ENCODE results near the gene SCAP. TPM values are rescaled to one million over a fixed set of nuclear protein-coding genes. Genes with fewer than 3 reads are reported as not detected.

The SCAP gene
- total and polyA plus RNA-seq, 2 donors (not counting 1 experiment from before 2014, with no cell fraction given) = 55.8 to 113 TPM

DNA sequence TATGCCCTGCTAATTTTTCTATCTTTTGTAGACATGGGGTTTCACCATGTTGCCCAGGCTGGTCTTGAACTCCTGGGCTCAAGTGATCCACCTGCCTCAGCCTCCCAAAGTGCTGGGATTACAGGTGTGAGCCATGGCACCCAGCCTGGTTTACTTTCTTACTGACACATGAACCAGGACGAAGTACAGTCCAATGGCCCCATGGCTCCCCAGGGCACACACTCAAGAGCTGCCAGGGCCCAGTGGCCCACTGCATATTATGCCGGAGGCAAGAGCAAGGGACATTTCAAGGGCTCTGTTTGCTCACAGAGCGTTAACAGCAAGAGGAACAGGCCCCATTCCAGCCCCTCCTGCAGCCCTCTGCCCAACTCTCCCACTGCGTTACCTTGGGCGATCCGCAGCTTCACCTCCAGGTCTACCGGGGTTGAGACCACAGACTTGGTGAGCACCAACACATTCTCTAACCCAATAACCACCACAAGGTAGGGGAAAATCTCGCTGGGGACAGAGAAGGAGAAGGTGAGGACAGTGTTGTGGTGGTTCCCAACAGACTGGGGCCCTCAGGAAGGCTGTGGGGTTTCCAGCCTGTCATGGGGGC, 52.1 kb downstream of the SCAP start:
- no peak for DNase-seq
- ChIA-PET CTCF (interaction anchor here (1.1 kb wide), 1 partner anchor 52 kb away, joined by 3 read pairs; the partner anchor contains the start of gene SCAP), POLR2A (no interaction called here)
- Mint-ChIP-seq H3K9me3 (ENCODE audit: insufficient read depth) (no peaks in the 10 kb centered on the region), H3K4me1 (peaks cover 14% of the 10 kb centered on the region), H3K27ac (no peak overlapping the region), H3K4me3 (no peak overlapping the region), H3K27me3 (no peaks in the 10 kb centered on the region)
- H3K79me2 ChIP-seq (ENCODE audit: control insufficient read depth, insufficient read depth, low read length) = no peaks in the 10 kb centered on the region
- no peaks in the 10 kb centered on the region for H3K9me3 ChIP-seq (ENCODE audit: control extremely low read depth in 1 of 3, control insufficient read depth in 2 of 3, insufficient read depth in 1 of 3, low read length in 2 of 3)
- no peak for ATAC-seq (ENCODE audit: low read depth)
- no peak overlapping the region for H3K27ac ChIP-seq (ENCODE audit: low read length in 2 of 2)
- H3K27me3 ChIP-seq (replicated peaks in 1 of 4; ENCODE audit: control extremely low read depth in 1 of 4, control insufficient read depth in 3 of 4, insufficient read depth in 4 of 4, low read length in 3 of 4) = no peaks in the 10 kb centered on the region
- no peak overlapping the region for H3K4me3 ChIP-seq (ENCODE audit: control extremely low read depth in 1 of 5, extremely low read depth in 1 of 5, insufficient read depth in 1 of 5, low read depth in 2 of 5, low read length in 4 of 5)
- H3K36me3 ChIP-seq (replicated peaks in 1 of 2; ENCODE audit: control extremely low read depth in 1 of 2, control insufficient read depth in 1 of 2, extremely low read depth in 1 of 2, insufficient read depth in 2 of 2, low read length in 1 of 2) = peaks cover 0 to 71% of the 10 kb centered on the region in 2 experiments
- H2AFZ ChIP-seq (ENCODE audit: insufficient read depth, low read depth, low read length, poor library complexity, severe bottlenecking) = no peak overlapping the region
- peaks cover 16% of the 10 kb centered on the region for H4K20me1 ChIP-seq (ENCODE audit: control insufficient read depth, insufficient read depth, low read length, poor library complexity, severe bottlenecking)
- TF ChIP-seq, protein P1, sequence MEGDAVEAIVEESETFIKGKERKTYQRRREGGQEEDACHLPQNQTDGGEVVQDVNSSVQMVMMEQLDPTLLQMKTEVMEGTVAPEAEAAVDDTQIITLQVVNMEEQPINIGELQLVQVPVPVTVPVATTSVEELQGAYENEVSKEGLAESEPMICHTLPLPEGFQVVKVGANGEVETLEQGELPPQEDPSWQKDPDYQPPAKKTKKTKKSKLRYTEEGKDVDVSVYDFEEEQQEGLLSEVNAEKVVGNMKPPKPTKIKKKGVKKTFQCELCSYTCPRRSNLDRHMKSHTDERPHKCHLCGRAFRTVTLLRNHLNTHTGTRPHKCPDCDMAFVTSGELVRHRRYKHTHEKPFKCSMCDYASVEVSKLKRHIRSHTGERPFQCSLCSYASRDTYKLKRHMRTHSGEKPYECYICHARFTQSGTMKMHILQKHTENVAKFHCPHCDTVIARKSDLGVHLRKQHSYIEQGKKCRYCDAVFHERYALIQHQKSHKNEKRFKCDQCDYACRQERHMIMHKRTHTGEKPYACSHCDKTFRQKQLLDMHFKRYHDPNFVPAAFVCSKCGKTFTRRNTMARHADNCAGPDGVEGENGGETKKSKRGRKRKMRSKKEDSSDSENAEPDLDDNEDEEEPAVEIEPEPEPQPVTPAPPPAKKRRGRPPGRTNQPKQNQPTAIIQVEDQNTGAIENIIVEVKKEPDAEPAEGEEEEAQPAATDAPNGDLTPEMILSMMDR (IDR thresholded peaks at IDR 0.05) = no peak
- TF ChIP-seq EZH2 (IDR thresholded peaks at IDR 0.05; ENCODE audit: borderline replicate concordance, insufficient read depth, low read depth, low read length, poor library complexity, severe bottlenecking) = no peak
- no peak overlapping the region for H3K9ac ChIP-seq (ENCODE audit: low read length)
- intact Hi-C loops (cut with micrococcal nuclease) = loop anchor here (5.0 kb wide), 1 partner anchor 379 kb away; the partner anchor contains the start of gene DHX30
- no peak overlapping the region for H3K4me2 ChIP-seq (replicated peaks; ENCODE audit: low read depth, low read length, poor library complexity, severe bottlenecking)
- WGBS (ENCODE audit: insufficient coverage) = 100% methylated on average over 5 of the region's 8 CpGs
- H3K4me1 ChIP-seq (ENCODE audit: control insufficient read depth in 2 of 2, insufficient read depth in 2 of 2, low read length in 2 of 2) = peaks cover 11 to 12% of the 10 kb centered on the region in 2 donors

DNA sequence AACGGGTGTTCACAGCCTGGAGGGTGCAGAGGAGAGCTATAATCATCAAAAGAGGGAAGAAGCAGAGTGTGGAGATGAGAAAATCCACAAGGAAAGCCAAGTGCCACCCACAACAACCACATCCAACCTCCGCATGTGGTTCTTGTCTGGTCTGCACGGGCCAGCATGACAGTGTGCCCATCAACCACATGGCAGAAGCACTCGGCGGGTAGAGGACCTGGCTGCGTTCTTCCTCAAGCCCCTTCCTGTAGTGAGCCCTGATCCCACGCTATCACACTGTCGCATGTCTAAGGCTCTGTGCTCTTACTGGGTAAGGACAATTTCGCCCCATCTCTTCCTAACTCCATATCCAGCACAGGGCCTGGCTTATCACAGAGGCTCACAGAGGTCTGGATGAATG, 53.0 kb downstream of the SCAP start:
- 96% methylated on average over 8 of the region's 9 CpGs for WGBS (ENCODE audit: insufficient coverage)
- no peak overlapping the region for H3K4me2 ChIP-seq (replicated peaks; ENCODE audit: low read depth, low read length, poor library complexity, severe bottlenecking)
- H3K27ac Mint-ChIP-seq = peak overlapping the region; percentile 61
- H3K4me3 ChIP-seq (ENCODE audit: control extremely low read depth in 1 of 5, extremely low read depth in 1 of 5, insufficient read depth in 1 of 5, low read depth in 2 of 5, low read length in 4 of 5) = no peak overlapping the region
- ChIA-PET CTCF (interaction anchor here (1.0 to 2.7 kb wide), 4 partner anchors 47 to 96 kb away, joined by 3 to 36 read pairs (median 3); partner anchors contain the start of gene SCAP), POLR2A (no interaction called here)
- intact Hi-C loops (cut with micrococcal nuclease) = loop anchor here (5.0 kb wide), 1 partner anchor 380 kb away; the partner anchor contains the start of gene DHX30
- H3K79me2 ChIP-seq (ENCODE audit: control insufficient read depth, insufficient read depth, low read length) = no peaks in the 10 kb centered on the region
- TF ChIP-seq EZH2 (IDR thresholded peaks at IDR 0.05; ENCODE audit: borderline replicate concordance, insufficient read depth, low read depth, low read length, poor library complexity, severe bottlenecking) = no peak
- TF ChIP-seq, protein P1 (IDR thresholded peaks at IDR 0.05) = no peak
- H3K9me3 ChIP-seq (ENCODE audit: control extremely low read depth in 1 of 3, control insufficient read depth in 2 of 3, insufficient read depth in 1 of 3, low read length in 2 of 3) = no peaks in the 10 kb centered on the region
- peaks cover 11 to 12% of the 10 kb centered on the region in 2 donors for H3K4me1 ChIP-seq (ENCODE audit: control insufficient read depth in 2 of 2, insufficient read depth in 2 of 2, low read length in 2 of 2)
- H3K9ac ChIP-seq (ENCODE audit: low read length) = no peak overlapping the region
- peaks cover 16% of the 10 kb centered on the region for H4K20me1 ChIP-seq (ENCODE audit: control insufficient read depth, insufficient read depth, low read length, poor library complexity, severe bottlenecking)
- H3K4me1 Mint-ChIP-seq = peaks cover 14% of the 10 kb centered on the region
- H3K9me3 Mint-ChIP-seq (ENCODE audit: insufficient read depth) = no peaks in the 10 kb centered on the region
- no peaks in the 10 kb centered on the region for H3K27me3 Mint-ChIP-seq
- no peak overlapping the region for H3K27ac ChIP-seq (ENCODE audit: low read length in 2 of 2)
- no peak overlapping the region for H2AFZ ChIP-seq (ENCODE audit: insufficient read depth, low read depth, low read length, poor library complexity, severe bottlenecking)
- no peak overlapping the region for H3K4me3 Mint-ChIP-seq
- no peak for DNase-seq
- no peak for ATAC-seq (ENCODE audit: low read depth)
- no peaks in the 10 kb centered on the region for H3K27me3 ChIP-seq (replicated peaks in 1 of 4; ENCODE audit: control extremely low read depth in 1 of 4, control insufficient read depth in 3 of 4, insufficient read depth in 4 of 4, low read length in 3 of 4)
- H3K36me3 ChIP-seq (replicated peaks in 1 of 2; ENCODE audit: control extremely low read depth in 1 of 2, control insufficient read depth in 1 of 2, extremely low read depth in 1 of 2, insufficient read depth in 2 of 2, low read length in 1 of 2) = peaks cover 0 to 63% of the 10 kb centered on the region in 2 experiments

Data from B cell (primary cell).